HUES64 (cell line): ENCODE data around the gene BHLHE23.

Source experiments
- H3K27ac ChIP-seq: 2 replicates; pipeline ENCODE4 v1.7.0; 2013; ENCODE audit warnings: low read depth, low read length, inconsistent platforms
- H3K27me3 ChIP-seq: 2 replicates; pipeline ENCODE4 v1.6.1; 2013; ENCODE audit warnings: mild to moderate bottlenecking, low read length; ENCODE audit not compliant: insufficient read depth
- H3K36me3 ChIP-seq: 2 replicates; pipeline ENCODE4 v1.6.1; 2013; ENCODE audit warnings: mild to moderate bottlenecking, low read length; ENCODE audit not compliant: insufficient read depth
- H3K4me1 ChIP-seq: 2 replicates; pipeline ENCODE4 v1.6.1; 2013; ENCODE audit warnings: mild to moderate bottlenecking, low read length, moderate library complexity; ENCODE audit not compliant: insufficient read depth
- H3K4me3 ChIP-seq: 2 replicates; pipeline ENCODE4 v1.5.1; 2013; ENCODE audit warnings: mild to moderate bottlenecking, low read length, moderate library complexity
- H3K9ac ChIP-seq: 2 replicates; pipeline ENCODE4 v1.6.1; 2013; ENCODE audit warnings: mild to moderate bottlenecking, low read depth, low read length
- H3K9me3 ChIP-seq: 2 replicates; pipeline ENCODE4 v1.6.1; 2013; ENCODE audit warnings: low read depth, low read length; ENCODE audit not compliant: insufficient read depth
- WGBS: fragments of 150-250, 120-280 bp; methylation state at CpG from one replicate; pipeline ENCODE4 v1.1.7; 2013; ENCODE audit warnings: missing lambda C conversion rate; 5-methylcytosine and 5-hydroxymethylcytosine counted together

Gene BHLHE23

GRCh38 chr20:62959998-62960436 lies 46.7 kb downstream of the BHLHE23 start:
- no peaks in the 10 kb centered on the region for H3K27me3 ChIP-seq
- H3K36me3 ChIP-seq, result peaks cover 18% of the 10 kb centered on the region
- H3K4me3 ChIP-seq, result no peak overlapping the region
- H3K27ac ChIP-seq, result no peak overlapping the region
- no peaks in the 10 kb centered on the region for H3K4me1 ChIP-seq
- 95% methylated on average over 20 of the region's 20 CpGs for WGBS
- H3K9me3 ChIP-seq, result no peaks in the 10 kb centered on the region
- H3K9ac ChIP-seq, result no peak overlapping the region

DNA sequence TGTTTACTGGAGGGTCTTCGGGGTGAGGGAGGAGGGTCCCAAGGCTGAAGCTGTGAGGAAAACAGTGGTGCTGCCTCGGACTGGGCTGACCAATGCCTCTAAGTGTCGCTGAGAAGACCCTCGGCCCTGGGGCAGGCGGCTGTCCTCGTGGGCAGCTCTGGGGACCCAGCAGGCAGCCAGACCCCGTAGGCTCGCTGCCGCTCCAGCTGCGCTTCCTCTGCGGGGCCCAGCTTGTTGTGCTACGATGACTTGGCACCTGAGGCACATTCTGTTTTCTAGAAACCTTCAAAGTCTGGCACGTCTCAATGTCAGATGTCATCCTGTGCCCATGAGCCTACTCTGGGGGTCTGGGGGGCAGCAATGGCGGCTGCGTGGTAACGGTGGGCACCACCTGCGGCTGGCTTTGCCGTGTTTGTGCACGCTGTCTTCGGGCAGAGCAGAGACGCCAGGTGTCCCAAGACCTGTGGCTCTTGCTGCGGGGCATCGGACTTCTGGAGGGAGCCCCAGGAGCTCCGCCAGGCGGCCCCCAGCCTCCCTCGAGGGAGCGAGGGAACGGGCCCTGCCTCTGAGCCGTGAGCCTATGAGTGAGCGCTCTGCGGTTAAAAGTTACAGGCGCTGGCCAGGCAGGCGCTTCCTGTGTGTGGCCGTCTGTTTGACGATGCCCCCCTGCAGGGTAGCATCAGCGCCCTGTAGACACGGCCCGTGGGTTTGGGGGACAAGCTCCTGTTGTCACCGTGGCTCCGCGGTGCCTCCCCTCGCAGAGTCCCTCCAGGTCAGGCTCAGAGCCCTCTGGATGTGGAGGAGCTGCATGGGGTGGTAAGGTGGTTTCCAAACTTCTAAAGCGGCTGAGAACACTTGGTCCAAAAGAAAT lies 47.4 kb downstream of the BHLHE23 start:
- peaks cover 16% of the 10 kb centered on the region for H3K36me3 ChIP-seq
- H3K4me1 ChIP-seq, result no peaks in the 10 kb centered on the region
- WGBS, result 90% methylated on average over 43 of the region's 43 CpGs
- H3K27me3 ChIP-seq, result no peaks in the 10 kb centered on the region
- no peak overlapping the region for H3K4me3 ChIP-seq
- H3K9ac ChIP-seq, result no peak overlapping the region
- no peak overlapping the region for H3K27ac ChIP-seq
- no peaks in the 10 kb centered on the region for H3K9me3 ChIP-seq

DNA sequence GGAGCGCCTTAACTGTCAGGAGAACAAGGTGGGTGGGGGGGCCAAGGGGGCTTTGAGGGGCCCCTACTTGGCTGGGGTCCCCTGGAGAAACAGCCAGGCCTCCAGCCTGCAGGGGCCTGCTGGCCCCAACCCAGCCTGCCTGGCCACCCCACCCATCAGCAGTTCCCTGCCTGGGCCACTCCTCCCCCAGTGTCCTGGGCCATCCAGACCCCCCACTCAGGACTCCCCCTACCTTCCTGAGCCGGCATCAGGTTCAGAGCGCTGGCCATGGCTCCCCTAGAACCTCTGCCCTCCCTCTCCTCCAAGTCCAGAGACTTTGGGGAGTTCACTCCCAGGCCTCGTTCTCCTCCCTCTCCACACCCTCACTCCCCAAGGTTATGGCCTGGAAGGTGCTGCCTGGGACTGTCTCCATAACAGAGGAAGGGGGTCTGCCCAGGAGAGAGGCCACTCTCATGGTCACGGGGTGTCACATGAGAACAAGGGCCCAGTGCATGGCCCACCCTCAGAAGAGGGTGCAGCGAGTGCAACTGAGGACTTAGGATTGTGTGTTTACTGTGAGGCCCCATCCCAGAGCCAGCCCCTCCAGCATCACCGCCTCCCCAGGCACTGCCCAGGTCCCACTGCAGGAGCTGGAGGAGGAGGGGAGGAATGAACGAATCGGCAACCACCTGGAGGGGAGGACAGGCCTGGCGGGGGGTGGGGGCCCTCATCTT lies 48.2 kb downstream of the BHLHE23 start:
- Histone ChIP-seq H3K9ac (no peak overlapping the region), H3K27ac (no peak overlapping the region)
- WGBS, result 89% methylated on average over 10 of the region's 10 CpGs

GRCh38 chr20:62957136-62958117 lies 49.3 kb downstream of the BHLHE23 start:
- H3K9me3 ChIP-seq, result no peaks in the 10 kb centered on the region
- H3K27me3 ChIP-seq, result no peaks in the 10 kb centered on the region
- peaks cover 8% of the 10 kb centered on the region for H3K4me1 ChIP-seq
- WGBS, result 94% methylated on average over 36 of the region's 36 CpGs
- H3K36me3 ChIP-seq, result peaks cover 10% of the 10 kb centered on the region; the same call in 1 of the 2 replicates
- no peak overlapping the region for H3K9ac ChIP-seq
- no peak overlapping the region for H3K27ac ChIP-seq
- no peak overlapping the region for H3K4me3 ChIP-seq

More for the DNA sequence above, 48.2 kb downstream of the BHLHE23 start:
- no peaks in the 10 kb centered on the region for H3K27me3 ChIP-seq
- H3K4me1 ChIP-seq, result peaks cover 2% of the 10 kb centered on the region
- H3K9me3 ChIP-seq, result no peaks in the 10 kb centered on the region
- no peak overlapping the region for H3K4me3 ChIP-seq
- H3K36me3 ChIP-seq, result peaks cover 15% of the 10 kb centered on the region

DNA sequence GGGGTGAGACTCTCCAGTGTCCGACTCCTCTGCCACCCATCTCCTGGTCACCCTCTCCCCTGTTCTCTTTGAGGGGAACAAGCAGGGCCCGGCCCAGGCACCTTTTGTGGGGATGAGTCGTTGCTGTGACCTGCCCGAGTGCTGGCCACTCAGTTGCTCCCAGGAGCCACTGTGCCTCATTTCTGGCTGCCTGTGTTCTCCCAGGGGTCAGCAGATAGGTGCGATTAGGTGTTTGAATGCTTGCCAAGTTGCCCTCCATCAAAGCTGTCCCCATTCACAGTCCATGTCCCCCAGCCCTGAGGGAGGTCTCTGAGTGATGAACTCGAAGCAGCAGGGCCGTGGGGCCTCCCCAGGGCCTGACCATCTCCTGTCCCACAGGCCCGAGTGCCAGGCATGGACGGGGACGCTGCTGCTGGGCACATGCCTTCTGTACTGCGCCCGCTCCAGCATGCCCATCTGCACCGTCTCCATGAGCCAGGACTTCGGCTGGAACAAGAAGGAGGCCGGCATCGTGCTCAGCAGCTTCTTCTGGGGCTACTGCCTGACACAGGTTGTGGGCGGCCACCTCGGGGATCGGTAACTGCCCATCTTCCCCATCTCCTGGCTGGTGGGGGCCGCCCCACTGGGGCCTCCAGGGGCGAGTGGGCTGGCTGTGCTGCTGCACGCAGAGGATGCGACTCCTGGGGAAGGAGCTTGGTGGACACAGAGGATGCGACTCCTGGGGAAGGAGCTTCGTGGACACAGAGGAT lies 50.2 kb downstream of the BHLHE23 start:
- Histone ChIP-seq H3K27ac (no peak overlapping the region), H3K27me3 (no peaks in the 10 kb centered on the region), H3K9ac (no peak overlapping the region), H3K9me3 (no peaks in the 10 kb centered on the region), H3K4me1 (peaks cover 8% of the 10 kb centered on the region), H3K4me3 (no peak overlapping the region), H3K36me3 (peaks cover 8% of the 10 kb centered on the region; the same call in 1 of the 2 replicates)
- WGBS, result 91% methylated on average over 25 of the region's 25 CpGs
